Fibroblast of lung (primary cell): ENCODE data around the gene RNU5B-1. TPM values are rescaled to one million over a fixed set of nuclear protein-coding genes. Genes with fewer than 3 reads are reported as not detected.

Experiments used
- DNase-seq, 2 donors: peaks; one replicate each; pipeline versions ENCODE4 v3.0.0 to v3.0.0-alpha.2; 2010; ENCODE audit warnings: low read depth in 2 of 2
- H2AFZ ChIP-seq: 2 replicates; pipeline ENCODE4 v1.5.1; 2012; ENCODE audit warnings: low read length, control low read depth, inconsistent platforms
- H3K27ac ChIP-seq: 2 replicates; pipeline ENCODE4 v1.5.1; 2011; ENCODE audit warnings: low read length, control low read depth; ENCODE audit not compliant: insufficient read depth
- H3K27me3 ChIP-seq: 2 replicates; pipeline ENCODE4 v1.5.1; 2011; ENCODE audit warnings: mild to moderate bottlenecking, low read length; ENCODE audit not compliant: control insufficient read depth, insufficient read depth
- H3K36me3 ChIP-seq: 2 replicates; pipeline ENCODE4 v1.5.1; 2011; ENCODE audit warnings: low read length; ENCODE audit not compliant: control insufficient read depth, insufficient read depth
- H3K4me1 ChIP-seq: 2 replicates; pipeline ENCODE4 v1.5.1; 2011; ENCODE audit warnings: low read length; ENCODE audit not compliant: control insufficient read depth, insufficient read depth; ENCODE audit errors: extremely low read depth
- H3K4me2 ChIP-seq: 2 replicates; pipeline ENCODE4 v1.5.1; 2011; ENCODE audit warnings: low read length, control low read depth; ENCODE audit not compliant: insufficient read depth; ENCODE audit errors: extremely low read depth
- H3K4me3 ChIP-seq, 4 experiments: fragments of 200-600 bp in 1 of 4; sonication (generic) in 1 of 4; replicated peaks in 1 of 4; 2 replicates each; pipeline ENCODE4 v1.5.1; 2011 to 2016; ENCODE audit warnings: low read length in 4 of 4, low read depth in 3 of 4, mild to moderate bottlenecking in 3 of 4, control low read depth in 2 of 4, inconsistent platforms in 1 of 4, mixed read lengths in 1 of 4; ENCODE audit not compliant: insufficient read depth in 1 of 4; ENCODE audit errors: control extremely low read depth in 1 of 4
- H3K79me2 ChIP-seq: 2 replicates; pipeline ENCODE4 v1.5.1; 2012; ENCODE audit warnings: mild to moderate bottlenecking, low read length, inconsistent platforms; ENCODE audit not compliant: control insufficient read depth, insufficient read depth
- H3K9ac ChIP-seq: 2 replicates; pipeline ENCODE4 v1.5.1; 2011; ENCODE audit warnings: mild to moderate bottlenecking, low read length, control low read depth; ENCODE audit not compliant: insufficient read depth
- H3K9me3 ChIP-seq: 2 replicates; pipeline ENCODE4 v1.5.1; 2012; ENCODE audit warnings: low read depth, low read length; ENCODE audit not compliant: control insufficient read depth, insufficient read depth
- H4K20me1 ChIP-seq: 2 replicates; pipeline ENCODE4 v1.5.1; 2011; ENCODE audit warnings: low read length; ENCODE audit not compliant: control insufficient read depth, insufficient read depth; ENCODE audit errors: extremely low read depth
- EZH2 ChIP-seq: IDR thresholded peaks from 2 replicates; pipeline ENCODE4 v1.5.1; 2012; ENCODE audit warnings: low read length, control low read depth, mild to moderate bottlenecking; ENCODE audit errors: missing control alignments
- polyA plus RNA-seq, 2 donors: library from polyadenylated mRNA; depleted of rRNA in 1 of 2; stranded (reverse) in 1 of 2; unstranded in 1 of 2; fragments of >200 nt; gene quantifications; 2 replicates each; pipeline ENCODE4 v1.2.1, GENCODE V29; 2011 to 2012; ENCODE audit warnings: missing spikeins in 1 of 2
- total RNA-seq: library from RNA; depleted of rRNA; stranded (reverse); fragments of >200 nt; gene quantifications from 2 replicates; pipeline ENCODE4 v1.2.1, GENCODE V29; 2014
- TF ChIP-seq, protein P1 (sequence below), 2 donors: IDR thresholded peaks in 1 of 2; conservative IDR thresholded peaks in 1 of 2; 1 replicate in 1 of 2; 2 replicates in 1 of 2; pipeline ENCODE4 v1.5.1; 2011 to 2012; ENCODE audit warnings: low read length in 2 of 2, control low read depth in 1 of 2, inconsistent platforms in 1 of 2, low read depth in 1 of 2, mild to moderate bottlenecking in 1 of 2

RNU5B-1 gene
- total and polyA plus RNA-seq, 2 donors (not counting 1 experiment from before 2014, with no cell fraction given), result not detected

DNA sequence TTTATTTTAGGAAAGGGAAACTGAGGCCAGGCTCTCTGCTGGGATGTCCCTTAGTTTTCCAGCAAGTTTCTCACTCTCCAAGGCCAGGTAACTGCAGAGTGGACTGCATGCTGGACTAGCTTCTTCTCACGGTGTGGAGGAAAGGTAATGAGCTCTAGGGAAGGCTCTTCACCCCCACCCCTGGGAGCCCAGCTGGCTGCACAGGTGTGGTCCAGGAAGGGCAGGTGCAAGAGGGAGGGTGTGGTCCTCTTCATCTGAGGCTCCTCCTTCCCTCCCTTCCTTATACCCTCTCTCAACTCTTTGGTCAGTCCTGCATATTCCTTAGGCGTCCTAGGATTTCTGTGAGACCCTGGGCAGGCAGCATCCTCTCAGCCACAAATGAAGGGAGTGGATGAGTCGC lies 33.9 kb downstream of the RNU5B-1 start:
- no peak for TF ChIP-seq EZH2
- TF ChIP-seq, protein P1, sequence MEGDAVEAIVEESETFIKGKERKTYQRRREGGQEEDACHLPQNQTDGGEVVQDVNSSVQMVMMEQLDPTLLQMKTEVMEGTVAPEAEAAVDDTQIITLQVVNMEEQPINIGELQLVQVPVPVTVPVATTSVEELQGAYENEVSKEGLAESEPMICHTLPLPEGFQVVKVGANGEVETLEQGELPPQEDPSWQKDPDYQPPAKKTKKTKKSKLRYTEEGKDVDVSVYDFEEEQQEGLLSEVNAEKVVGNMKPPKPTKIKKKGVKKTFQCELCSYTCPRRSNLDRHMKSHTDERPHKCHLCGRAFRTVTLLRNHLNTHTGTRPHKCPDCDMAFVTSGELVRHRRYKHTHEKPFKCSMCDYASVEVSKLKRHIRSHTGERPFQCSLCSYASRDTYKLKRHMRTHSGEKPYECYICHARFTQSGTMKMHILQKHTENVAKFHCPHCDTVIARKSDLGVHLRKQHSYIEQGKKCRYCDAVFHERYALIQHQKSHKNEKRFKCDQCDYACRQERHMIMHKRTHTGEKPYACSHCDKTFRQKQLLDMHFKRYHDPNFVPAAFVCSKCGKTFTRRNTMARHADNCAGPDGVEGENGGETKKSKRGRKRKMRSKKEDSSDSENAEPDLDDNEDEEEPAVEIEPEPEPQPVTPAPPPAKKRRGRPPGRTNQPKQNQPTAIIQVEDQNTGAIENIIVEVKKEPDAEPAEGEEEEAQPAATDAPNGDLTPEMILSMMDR (conservative IDR thresholded peaks at IDR 0.05 in 1 of 2, IDR thresholded peaks at IDR 0.05 in 1 of 2; ENCODE audit: low read depth in 1 of 2, low read length in 2 of 2), result no peak

DNA sequence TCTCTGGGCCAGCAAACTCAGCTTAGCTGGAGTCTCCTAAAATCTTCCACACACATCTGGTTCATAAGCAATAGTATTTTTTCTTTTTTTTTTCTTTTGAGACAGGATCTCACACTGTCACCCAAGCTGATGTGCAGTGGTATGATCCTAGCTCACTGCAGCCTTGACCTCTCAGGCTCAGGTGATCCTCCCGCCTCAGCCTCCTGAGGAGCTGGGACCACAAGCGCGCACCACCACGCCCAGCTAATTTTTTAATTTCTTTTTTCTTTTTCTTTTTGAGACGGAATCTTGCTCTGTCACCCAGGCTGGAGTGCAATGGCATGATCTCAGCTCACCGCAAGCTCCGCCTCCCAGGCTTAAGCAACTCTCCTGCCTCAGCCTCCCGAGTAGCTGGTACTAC lies 34.3 kb downstream of the RNU5B-1 start:
- H3K9me3 ChIP-seq, result no peaks in the 10 kb centered on the region
- H3K27me3 ChIP-seq, result peaks cover 7% of the 10 kb centered on the region
- TF ChIP-seq, protein P1 (conservative IDR thresholded peaks at IDR 0.05 in 1 of 2, IDR thresholded peaks at IDR 0.05 in 1 of 2; ENCODE audit: low read depth in 1 of 2, low read length in 2 of 2), result no peak
- TF ChIP-seq EZH2, result no peak
- no peaks in the 10 kb centered on the region for H3K79me2 ChIP-seq
- H3K36me3 ChIP-seq, result no peaks in the 10 kb centered on the region
- no peak overlapping the region for H3K9ac ChIP-seq
- DNase-seq, result no peak
- H3K27ac ChIP-seq, result no peak overlapping the region
- H3K4me3 ChIP-seq, result no peak overlapping the region
- H2AFZ ChIP-seq, result no peak overlapping the region
- H3K4me2 ChIP-seq, result no peak overlapping the region
- H4K20me1 ChIP-seq, result no peaks in the 10 kb centered on the region
- no peaks in the 10 kb centered on the region for H3K4me1 ChIP-seq

More for the DNA sequence above, 33.9 kb downstream of the RNU5B-1 start:
- Histone ChIP-seq H3K27ac (no peak overlapping the region), H3K9ac (no peak overlapping the region), H3K9me3 (no peaks in the 10 kb centered on the region), H3K79me2 (no peaks in the 10 kb centered on the region), H3K4me3 (no peak overlapping the region), H3K36me3 (no peaks in the 10 kb centered on the region), H3K27me3 (peaks cover 7% of the 10 kb centered on the region), H2AFZ (no peak overlapping the region), H4K20me1 (no peaks in the 10 kb centered on the region), H3K4me1 (no peaks in the 10 kb centered on the region), H3K4me2 (no peak overlapping the region)
- DNase-seq, result no peak

DNA sequence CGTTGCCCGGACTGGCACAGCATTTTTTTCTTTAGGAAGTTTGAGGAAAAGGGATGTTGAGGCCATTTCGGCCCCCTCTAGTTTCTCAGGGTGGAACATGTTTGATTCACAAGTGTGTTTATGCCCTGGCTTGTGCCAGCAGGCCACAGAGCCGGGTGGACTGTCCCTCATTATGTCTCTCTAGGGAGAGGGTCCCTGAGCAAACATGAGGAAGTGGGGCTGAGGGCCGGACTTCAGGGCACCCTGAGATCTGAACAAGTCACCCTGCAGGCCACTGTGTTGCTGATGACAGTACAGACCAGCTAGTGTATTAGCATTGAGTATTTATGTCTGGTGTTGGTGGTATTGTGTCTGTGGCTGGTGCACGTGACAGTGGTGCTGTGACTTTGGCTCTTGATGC lies 34.9 kb downstream of the RNU5B-1 start:
- no peaks in the 10 kb centered on the region for H3K4me1 ChIP-seq
- H3K36me3 ChIP-seq, result no peaks in the 10 kb centered on the region
- H3K27me3 ChIP-seq, result peaks cover 7% of the 10 kb centered on the region
- no peak overlapping the region for H2AFZ ChIP-seq
- H3K4me3 ChIP-seq, result no peak overlapping the region
- no peak for DNase-seq
- no peaks in the 10 kb centered on the region for H4K20me1 ChIP-seq
- no peak overlapping the region for H3K4me2 ChIP-seq
- no peak overlapping the region for H3K9ac ChIP-seq
- no peaks in the 10 kb centered on the region for H3K9me3 ChIP-seq
- TF ChIP-seq EZH2, result no peak
- TF ChIP-seq, protein P1 (conservative IDR thresholded peaks at IDR 0.05 in 1 of 2, IDR thresholded peaks at IDR 0.05 in 1 of 2; ENCODE audit: low read depth in 1 of 2, low read length in 2 of 2), result no peak
- no peak overlapping the region for H3K27ac ChIP-seq
- H3K79me2 ChIP-seq, result no peaks in the 10 kb centered on the region
